ENCODE measurements around the gene BAIAP2. TPM values are rescaled to one million over a fixed set of nuclear protein-coding genes. Genes with fewer than 3 reads are reported as not detected.

The BAIAP2 gene
- total and polyA plus RNA-seq, 2 of the 13 experiments (the other 11 are each of a cell fraction or from before 2014, with no cell fraction given): 22.5 to 24.0 TPM

GRCh38 chr17:81036197-81036941 lies 1.4 kb downstream of the BAIAP2 start (continued):
- TF ChIP-seq HNRNPLL (IDR thresholded peaks at IDR 0.05; ENCODE audit: low read depth, low read length, poor library complexity, severe bottlenecking) (peak; percentile 17), ZBTB20 (CRISPR knock-in tag; IDR thresholded peaks at IDR 0.05; ENCODE audit: borderline replicate concordance, low read depth) (0 out of 2 replicates have a peak, but pooled peaks have one; percentile 44), ZFP91 (CRISPR knock-in tag; IDR thresholded peaks at IDR 0.05; ENCODE audit: borderline replicate concordance) (0 out of 2 replicates have a peak, but pooled peaks have one; percentile 10), ZSCAN21 (CRISPR knock-in tag; IDR thresholded peaks at IDR 0.05; ENCODE audit: borderline replicate concordance) (no peak), HOXD1 (CRISPR knock-in tag; IDR thresholded peaks at IDR 0.05) (no peak), ZNF619 (CRISPR knock-in tag; IDR thresholded peaks at IDR 0.05) (peak; percentile 62; the same call in 1 of the 2 replicates)
- TF ChIP-seq, protein P1, sequence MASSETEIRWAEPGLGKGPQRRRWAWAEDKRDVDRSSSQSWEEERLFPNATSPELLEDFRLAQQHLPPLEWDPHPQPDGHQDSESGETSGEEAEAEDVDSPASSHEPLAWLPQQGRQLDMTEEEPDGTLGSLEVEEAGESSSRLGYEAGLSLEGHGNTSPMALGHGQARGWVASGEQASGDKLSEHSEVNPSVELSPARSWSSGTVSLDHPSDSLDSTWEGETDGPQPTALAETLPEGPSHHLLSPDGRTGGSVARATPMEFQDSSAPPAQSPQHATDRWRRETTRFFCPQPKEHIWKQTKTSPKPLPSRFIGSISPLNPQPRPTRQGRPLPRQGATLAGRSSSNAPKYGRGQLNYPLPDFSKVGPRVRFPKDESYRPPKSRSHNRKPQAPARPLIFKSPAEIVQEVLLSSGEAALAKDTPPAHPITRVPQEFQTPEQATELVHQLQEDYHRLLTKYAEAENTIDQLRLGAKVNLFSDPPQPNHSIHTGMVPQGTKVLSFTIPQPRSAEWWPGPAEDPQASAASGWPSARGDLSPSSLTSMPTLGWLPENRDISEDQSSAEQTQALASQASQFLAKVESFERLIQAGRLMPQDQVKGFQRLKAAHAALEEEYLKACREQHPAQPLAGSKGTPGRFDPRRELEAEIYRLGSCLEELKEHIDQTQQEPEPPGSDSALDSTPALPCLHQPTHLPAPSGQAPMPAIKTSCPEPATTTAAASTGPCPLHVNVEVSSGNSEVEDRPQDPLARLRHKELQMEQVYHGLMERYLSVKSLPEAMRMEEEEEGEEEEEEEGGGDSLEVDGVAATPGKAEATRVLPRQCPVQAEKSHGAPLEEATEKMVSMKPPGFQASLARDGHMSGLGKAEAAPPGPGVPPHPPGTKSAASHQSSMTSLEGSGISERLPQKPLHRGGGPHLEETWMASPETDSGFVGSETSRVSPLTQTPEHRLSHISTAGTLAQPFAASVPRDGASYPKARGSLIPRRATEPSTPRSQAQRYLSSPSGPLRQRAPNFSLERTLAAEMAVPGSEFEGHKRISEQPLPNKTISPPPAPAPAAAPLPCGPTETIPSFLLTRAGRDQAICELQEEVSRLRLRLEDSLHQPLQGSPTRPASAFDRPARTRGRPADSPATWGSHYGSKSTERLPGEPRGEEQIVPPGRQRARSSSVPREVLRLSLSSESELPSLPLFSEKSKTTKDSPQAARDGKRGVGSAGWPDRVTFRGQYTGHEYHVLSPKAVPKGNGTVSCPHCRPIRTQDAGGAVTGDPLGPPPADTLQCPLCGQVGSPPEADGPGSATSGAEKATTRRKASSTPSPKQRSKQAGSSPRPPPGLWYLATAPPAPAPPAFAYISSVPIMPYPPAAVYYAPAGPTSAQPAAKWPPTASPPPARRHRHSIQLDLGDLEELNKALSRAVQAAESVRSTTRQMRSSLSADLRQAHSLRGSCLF (CRISPR knock-in tag; IDR thresholded peaks at IDR 0.05; ENCODE audit: borderline replicate concordance): no peak
- TF ChIP-seq, protein P2, sequence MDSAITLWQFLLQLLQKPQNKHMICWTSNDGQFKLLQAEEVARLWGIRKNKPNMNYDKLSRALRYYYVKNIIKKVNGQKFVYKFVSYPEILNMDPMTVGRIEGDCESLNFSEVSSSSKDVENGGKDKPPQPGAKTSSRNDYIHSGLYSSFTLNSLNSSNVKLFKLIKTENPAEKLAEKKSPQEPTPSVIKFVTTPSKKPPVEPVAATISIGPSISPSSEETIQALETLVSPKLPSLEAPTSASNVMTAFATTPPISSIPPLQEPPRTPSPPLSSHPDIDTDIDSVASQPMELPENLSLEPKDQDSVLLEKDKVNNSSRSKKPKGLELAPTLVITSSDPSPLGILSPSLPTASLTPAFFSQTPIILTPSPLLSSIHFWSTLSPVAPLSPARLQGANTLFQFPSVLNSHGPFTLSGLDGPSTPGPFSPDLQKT (CRISPR knock-in tag; IDR thresholded peaks at IDR 0.05; ENCODE audit: borderline replicate concordance): no peak
- TF ChIP-seq, protein P3, sequence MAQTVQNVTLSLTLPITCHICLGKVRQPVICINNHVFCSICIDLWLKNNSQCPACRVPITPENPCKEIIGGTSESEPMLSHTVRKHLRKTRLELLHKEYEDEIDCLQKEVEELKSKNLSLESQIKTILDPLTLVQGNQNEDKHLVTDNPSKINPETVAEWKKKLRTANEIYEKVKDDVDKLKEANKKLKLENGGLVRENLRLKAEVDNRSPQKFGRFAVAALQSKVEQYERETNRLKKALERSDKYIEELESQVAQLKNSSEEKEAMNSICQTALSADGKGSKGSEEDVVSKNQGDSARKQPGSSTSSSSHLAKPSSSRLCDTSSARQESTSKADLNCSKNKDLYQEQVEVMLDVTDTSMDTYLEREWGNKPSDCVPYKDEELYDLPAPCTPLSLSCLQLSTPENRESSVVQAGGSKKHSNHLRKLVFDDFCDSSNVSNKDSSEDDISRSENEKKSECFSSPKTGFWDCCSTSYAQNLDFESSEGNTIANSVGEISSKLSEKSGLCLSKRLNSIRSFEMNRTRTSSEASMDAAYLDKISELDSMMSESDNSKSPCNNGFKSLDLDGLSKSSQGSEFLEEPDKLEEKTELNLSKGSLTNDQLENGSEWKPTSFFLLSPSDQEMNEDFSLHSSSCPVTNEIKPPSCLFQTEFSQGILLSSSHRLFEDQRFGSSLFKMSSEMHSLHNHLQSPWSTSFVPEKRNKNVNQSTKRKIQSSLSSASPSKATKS (CRISPR knock-in tag; IDR thresholded peaks at IDR 0.05): no peak
